Measurements from ENCODE around the gene CXCR6. TPM values are rescaled to one million over a fixed set of nuclear protein-coding genes. Genes with fewer than 3 reads are reported as not detected.

The CXCR6 gene
- total RNA-seq, 1 experiment from 2014 or later: not detected

GRCh38 chr3:45988804-45989203 is 45.5 kb downstream of the CXCR6 start:
- H2BK20ac ChIP-seq (ENCODE audit: low read depth, low read length, poor library complexity, severe bottlenecking): no peak overlapping the region
- no peak overlapping the region for H3K4me2 ChIP-seq (ENCODE audit: insufficient read depth, insufficient read length, low read length)
- H4K5ac ChIP-seq (ENCODE audit: insufficient read length, low read depth, low read length): no peak overlapping the region
- no peak overlapping the region for H3K4ac ChIP-seq (ENCODE audit: low read depth, low read length)
- Mint-ChIP-seq H3K36me3 (ENCODE audit: insufficient read depth in 1 of 3, low read depth in 3 of 3) (peaks cover 6 to 15% (median 11%) of the 10 kb centered on the region in 3 experiments), H3K27me3 (ENCODE audit: low read depth) (no peaks in the 10 kb centered on the region), H3K4me1 (peaks cover 30 to 33% of the 10 kb centered on the region in 2 experiments), H3K27ac (no peak overlapping the region), H3K4me3 (no peak overlapping the region), H3K9me3 (no peaks in the 10 kb centered on the region)
- H4K8ac ChIP-seq (replicated peaks; ENCODE audit: insufficient read length, low read depth, low read length): no peak overlapping the region
- DNase-seq: no peak
- H2BK15ac ChIP-seq (ENCODE audit: low read depth, low read length): no peak overlapping the region
- no peaks in the 10 kb centered on the region for H3K23me2 ChIP-seq (ENCODE audit: insufficient read length, low read depth, low read length, poor library complexity, severe bottlenecking)
- no peak overlapping the region for H2BK5ac ChIP-seq (ENCODE audit: insufficient read length, low read length)
- H4K91ac ChIP-seq (ENCODE audit: insufficient read length, low read depth, low read length): no peak overlapping the region
- H2AK5ac ChIP-seq (ENCODE audit: insufficient read length, low read length): no peak overlapping the region
- no peak overlapping the region for H3K9ac ChIP-seq (ENCODE audit: extremely low read depth, insufficient read length, low read length)
- H3T11ph ChIP-seq (ENCODE audit: low read length): no peak overlapping the region
- no peak for TF ChIP-seq CTCF (conservative IDR thresholded peaks at IDR 0.05)
- no peaks in the 10 kb centered on the region for H3K9me3 ChIP-seq (ENCODE audit: control insufficient read depth, low read depth, low read length)
- no peak overlapping the region for H3K56ac ChIP-seq (ENCODE audit: insufficient read length, low read depth, low read length)
- H3K27ac ChIP-seq (ENCODE audit: insufficient read length, low read depth, low read length): no peak overlapping the region
- H2BK120ac ChIP-seq (ENCODE audit: low read depth, low read length, poor library complexity, severe bottlenecking): no peak overlapping the region
- H3K79me2 ChIP-seq (ENCODE audit: insufficient read depth, low read length): peaks cover 2% of the 10 kb centered on the region; the same call in 1 of the 2 replicates
- no peak overlapping the region for H3K14ac ChIP-seq (ENCODE audit: insufficient read depth, low read length)
- no peak overlapping the region for H2BK12ac ChIP-seq (ENCODE audit: insufficient read length, low read depth, low read length)
- H4K20me1 ChIP-seq (ENCODE audit: control insufficient read depth, insufficient read depth, insufficient read length): no peaks in the 10 kb centered on the region
- H3K27me3 ChIP-seq (ENCODE audit: insufficient read depth, low read length): no peaks in the 10 kb centered on the region
- H3K23ac ChIP-seq (ENCODE audit: insufficient read length, low read depth, low read length): no peak overlapping the region
- no peak overlapping the region for H2AFZ ChIP-seq (ENCODE audit: low read length)
- no peak overlapping the region for H3K18ac ChIP-seq (ENCODE audit: insufficient read length, low read depth, low read length)
- H3K79me1 ChIP-seq (ENCODE audit: insufficient read depth, low read depth, low read length, poor library complexity, severe bottlenecking): peaks cover 6% of the 10 kb centered on the region
- H3K4me1 ChIP-seq (ENCODE audit: insufficient read depth, low read length): peaks cover 15% of the 10 kb centered on the region; the same call in 1 of the 2 replicates
- WGBS (ENCODE audit: extremely low coverage, insufficient read length, low lambda C conversion rate): no CpG with 5 or more reads among the region's 2 CpGs

All from H9 (cell line).